ENCODE results near the gene TUBA1C. TPM values are rescaled to one million over a fixed set of nuclear protein-coding genes. Genes with fewer than 3 reads are reported as not detected.

TUBA1C gene
- total RNA-seq, 2 experiments from 2014 or later, result 214 to 227 TPM

GRCh38 chr12:49292729-49293055 is 27.8 kb downstream of the TUBA1C start:
- Mint-ChIP-seq H3K9me3 (no peaks in the 10 kb centered on the region), H3K4me1 (ENCODE audit: low read depth) (peaks cover 12% of the 10 kb centered on the region), H3K36me3 (ENCODE audit: low read depth) (no peaks in the 10 kb centered on the region), H3K4me3 (no peak overlapping the region), H3K27ac (no peak overlapping the region), H3K27me3 (ENCODE audit: low read depth) (peaks cover 43% of the 10 kb centered on the region)
- no peak for DNase-seq
- CTCF ChIA-PET, result interaction anchor here (2.6 to 14.1 kb wide), 6 partner anchors 46 to 221 kb away, joined by 8 to 153 read pairs (median 43); partner anchors contain the start of genes C1QL4 and DNAJC22
- intact Hi-C loops (cut with micrococcal nuclease), result no loop called here

GRCh38 chr12:49293056-49293956 is 28.4 kb downstream of the TUBA1C start:
- H3K36me3 Mint-ChIP-seq (ENCODE audit: low read depth), result no peaks in the 10 kb centered on the region
- H3K9me3 Mint-ChIP-seq, result no peaks in the 10 kb centered on the region
- peaks cover 43% of the 10 kb centered on the region for H3K27me3 Mint-ChIP-seq (ENCODE audit: low read depth)
- CTCF ChIA-PET, result interaction anchor here (1.3 to 14.1 kb wide), 8 partner anchors 45 to 285 kb away, joined by 4 to 153 read pairs (median 28); partner anchors contain the start of genes C1QL4 and DNAJC22
- DNase-seq, result no peak
- intact Hi-C loops (cut with micrococcal nuclease), result no loop called here
- no peak overlapping the region for H3K27ac Mint-ChIP-seq
- peaks cover 12% of the 10 kb centered on the region for H3K4me1 Mint-ChIP-seq (ENCODE audit: low read depth)
- H3K4me3 Mint-ChIP-seq, result no peak overlapping the region

- Mint-ChIP-seq H3K4me3 (no peak overlapping the region), H3K27me3 (ENCODE audit: low read depth) (peaks cover 47% of the 10 kb centered on the region), H3K27ac (no peak overlapping the region), H3K9me3 (no peaks in the 10 kb centered on the region), H3K4me1 (ENCODE audit: low read depth) (peaks cover 12% of the 10 kb centered on the region), H3K36me3 (ENCODE audit: low read depth) (no peaks in the 10 kb centered on the region)
- CTCF ChIA-PET, result interaction anchor here (0.5 to 14.1 kb wide), 13 partner anchors 11 to 287 kb away, joined by 3 to 153 read pairs (median 8); partner anchors contain the start of genes C1QL4, DNAJC22 and TROAP
- intact Hi-C loops (cut with micrococcal nuclease), result no loop called here
- no peak for DNase-seq
Measured at GRCh38 chr12:49294086-49294803, 29.4 kb downstream of the TUBA1C start.

DNA sequence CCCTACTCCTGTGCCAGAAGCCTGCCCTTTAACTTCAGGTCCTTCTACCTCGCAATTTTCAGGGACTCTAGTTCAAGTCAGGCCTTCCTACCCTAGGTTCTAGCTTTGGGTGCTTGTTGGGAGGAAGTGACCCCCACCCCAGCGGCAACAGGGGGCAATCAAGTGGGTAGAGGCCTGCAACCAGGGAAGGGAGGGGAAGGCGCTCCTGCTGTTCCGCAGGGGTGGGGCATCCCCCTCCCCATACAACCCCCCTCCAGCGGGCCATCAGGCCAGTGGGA is 29.9 kb downstream of the TUBA1C start:
- CTCF ChIA-PET, result interaction anchor here (0.5 to 14.1 kb wide), 17 partner anchors 9 to 328 kb away, joined by 3 to 153 read pairs (median 6); partner anchors contain the start of genes C1QL4, DNAJC22 and TROAP
- Mint-ChIP-seq H3K4me1 (ENCODE audit: low read depth) (peaks cover 12% of the 10 kb centered on the region), H3K27me3 (ENCODE audit: low read depth) (peaks cover 47% of the 10 kb centered on the region), H3K9me3 (no peaks in the 10 kb centered on the region), H3K4me3 (no peak overlapping the region), H3K27ac (no peak overlapping the region), H3K36me3 (ENCODE audit: low read depth) (no peaks in the 10 kb centered on the region)
- intact Hi-C loops (cut with micrococcal nuclease), result no loop called here
- no peak for DNase-seq

GRCh38 chr12:49295082-49295936 is 30.4 kb downstream of the TUBA1C start, which contains the start of gene PRPH:
PRPH (plus strand) TSS chr12:49295147; CDS start chr12:49295201, 54 bp downstream.
- Mint-ChIP-seq H3K9me3 (no peaks in the 10 kb centered on the region), H3K27me3 (ENCODE audit: low read depth) (peaks cover 47% of the 10 kb centered on the region), H3K36me3 (ENCODE audit: low read depth) (no peaks in the 10 kb centered on the region), H3K4me1 (ENCODE audit: low read depth) (peaks cover 12% of the 10 kb centered on the region), H3K27ac (no peak within 1 kb of the TSS), H3K4me3 (no peak within 1 kb of the TSS)
- DNase-seq, result no peak
- CTCF ChIA-PET, result interaction anchor here (0.5 to 14.1 kb wide), 20 partner anchors 9 to 328 kb away, joined by 3 to 153 read pairs (median 6); partner anchors contain the start of genes C1QL4, DNAJC22 and TROAP
- intact Hi-C loops (cut with micrococcal nuclease), result no loop called here

DNA sequence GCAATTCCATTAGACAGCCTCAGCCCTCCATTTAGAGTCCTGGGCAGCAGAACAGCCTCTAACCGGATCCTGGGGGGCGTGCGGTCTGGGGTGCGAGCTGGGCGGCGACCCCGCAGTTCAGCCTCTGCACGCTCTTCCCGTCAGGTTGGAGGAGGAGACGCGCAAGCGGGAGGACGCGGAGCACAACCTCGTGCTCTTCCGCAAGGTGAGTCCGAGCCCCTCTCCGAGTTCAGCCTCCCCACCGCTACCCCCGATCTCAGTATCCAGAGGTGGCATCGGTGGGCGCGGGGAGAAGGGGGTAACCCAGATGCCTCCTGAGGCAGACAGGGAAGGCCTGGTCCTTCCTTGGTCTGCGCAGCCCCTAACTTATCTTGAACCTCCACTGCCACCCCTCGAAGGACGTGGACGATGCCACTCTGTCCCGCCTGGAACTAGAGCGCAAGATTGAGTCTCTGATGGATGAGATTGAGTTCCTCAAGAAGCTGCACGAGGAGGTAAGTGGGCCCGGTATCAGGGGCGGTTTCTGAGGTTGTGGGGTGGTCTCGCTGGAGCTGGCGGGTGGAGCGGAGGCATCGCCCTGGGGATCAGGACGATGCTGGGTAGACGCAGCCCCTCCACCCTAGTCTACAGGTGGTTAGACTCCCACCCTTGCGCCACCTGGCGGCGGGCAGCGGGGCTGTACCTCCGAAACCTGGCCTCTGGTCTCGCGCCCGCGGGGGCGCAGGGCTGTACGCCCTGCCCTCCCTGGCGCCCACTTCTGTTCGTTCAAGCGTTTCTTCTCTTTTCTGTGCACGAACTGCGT is 31.4 kb downstream of the TUBA1C start:
- H3K4me1 Mint-ChIP-seq (ENCODE audit: low read depth), result peaks cover 12% of the 10 kb centered on the region
- CTCF ChIA-PET, result interaction anchor here (0.6 to 14.1 kb wide), 22 partner anchors 9 to 478 kb away, joined by 3 to 153 read pairs (median 6); partner anchors contain the start of genes C1QL4, DNAJC22, SPATS2 and TROAP
- peak overlapping the region; percentile 50 for H3K4me3 Mint-ChIP-seq
- no peaks in the 10 kb centered on the region for H3K9me3 Mint-ChIP-seq
- no peak overlapping the region for H3K27ac Mint-ChIP-seq
- DNase-seq, result peak; percentile 70
- H3K36me3 Mint-ChIP-seq (ENCODE audit: low read depth), result no peaks in the 10 kb centered on the region
- intact Hi-C loops (cut with micrococcal nuclease), result loop anchor here (2.0 kb wide), 1 partner anchor 31 kb away; the partner anchor contains the start of gene TUBA1C
- peaks cover 54% of the 10 kb centered on the region for H3K27me3 Mint-ChIP-seq (ENCODE audit: low read depth)

- peaks cover 16% of the 10 kb centered on the region for H3K4me1 Mint-ChIP-seq (ENCODE audit: low read depth)
- no peak overlapping the region for H3K27ac Mint-ChIP-seq
- peaks cover 56% of the 10 kb centered on the region for H3K27me3 Mint-ChIP-seq (ENCODE audit: low read depth)
- intact Hi-C loops (cut with micrococcal nuclease), result loop anchor here (1.0 to 2.0 kb wide), 2 partner anchors 32 to 40 kb away; partner anchors contain the start of genes C1QL4 and TUBA1C
- CTCF ChIA-PET, result interaction anchor here (0.8 to 14.1 kb wide), 22 partner anchors 8 to 305 kb away, joined by 3 to 153 read pairs (median 4); partner anchors contain the start of genes C1QL4, DNAJC22, SPATS2 and TROAP
- peak; percentile 53 for DNase-seq
- H3K36me3 Mint-ChIP-seq (ENCODE audit: low read depth), result no peaks in the 10 kb centered on the region
- H3K9me3 Mint-ChIP-seq, result no peaks in the 10 kb centered on the region
- H3K4me3 Mint-ChIP-seq, result peak overlapping the region; percentile 50
Measured at GRCh38 chr12:49296836-49297694, 32.2 kb downstream of the TUBA1C start.

GRCh38 chr12:49297695-49298060 is 32.8 kb downstream of the TUBA1C start:
- Mint-ChIP-seq H3K4me3 (peak overlapping the region; percentile 14), H3K36me3 (ENCODE audit: low read depth) (no peaks in the 10 kb centered on the region)

GRCh38 chr12:49298160-49298559 is 33.3 kb downstream of the TUBA1C start:
- CTCF ChIA-PET, result interaction anchor here (0.6 to 14.1 kb wide), 5 partner anchors 40 to 560 kb away, joined by 3 to 153 read pairs (median 4); partner anchors contain the start of genes C1QL4 and SPATS2
- no peak overlapping the region for H3K27ac Mint-ChIP-seq
- H3K4me3 Mint-ChIP-seq, result no peak overlapping the region
- intact Hi-C loops (cut with micrococcal nuclease), result loop anchor here (1.0 kb wide), 2 partner anchors 25 to 44 kb away; partner anchors contain the start of gene TROAP
- H3K9me3 Mint-ChIP-seq, result no peaks in the 10 kb centered on the region
- H3K27me3 Mint-ChIP-seq (ENCODE audit: low read depth), result peaks cover 62% of the 10 kb centered on the region
- DNase-seq, result peak; percentile 55
- no peaks in the 10 kb centered on the region for H3K36me3 Mint-ChIP-seq (ENCODE audit: low read depth)
- peaks cover 16% of the 10 kb centered on the region for H3K4me1 Mint-ChIP-seq (ENCODE audit: low read depth)

More at GRCh38 chr12:49297695-49298060, 32.8 kb downstream of the TUBA1C start:
- H3K27ac Mint-ChIP-seq, result no peak overlapping the region
- no peak for DNase-seq
- peaks cover 58% of the 10 kb centered on the region for H3K27me3 Mint-ChIP-seq (ENCODE audit: low read depth)
- intact Hi-C loops (cut with micrococcal nuclease), result loop anchor here (1.0 to 2.0 kb wide), 4 partner anchors 26 to 45 kb away; partner anchors contain the start of genes C1QL4, TROAP and TUBA1C
- H3K4me1 Mint-ChIP-seq (ENCODE audit: low read depth), result peaks cover 16% of the 10 kb centered on the region
- CTCF ChIA-PET, result interaction anchor here (0.8 to 14.1 kb wide), 21 partner anchors 9 to 305 kb away, joined by 3 to 153 read pairs (median 4); partner anchors contain the start of genes C1QL4, DNAJC22, SPATS2 and TROAP
- no peaks in the 10 kb centered on the region for H3K9me3 Mint-ChIP-seq

GRCh38 chr12:49301760-49302159 is 36.9 kb downstream of the TUBA1C start:
- Mint-ChIP-seq H3K4me3 (no peak overlapping the region), H3K9me3 (no peaks in the 10 kb centered on the region), H3K27ac (no peak overlapping the region), H3K36me3 (ENCODE audit: low read depth) (no peaks in the 10 kb centered on the region), H3K27me3 (ENCODE audit: low read depth) (peaks cover 37% of the 10 kb centered on the region), H3K4me1 (ENCODE audit: low read depth) (peaks cover 10% of the 10 kb centered on the region)
- intact Hi-C loops (cut with micrococcal nuclease), result no loop called here
- DNase-seq, result peak; percentile 69
- CTCF ChIA-PET, result interaction anchor here (0.5 to 3.7 kb wide), 6 partner anchors 13 to 350 kb away, joined by 3 to 14 read pairs (median 4); partner anchors contain the start of gene DNAJC22
